SW 1271 (cell line): Measurements from ENCODE around the gene PCSK5.
"Not testable (repeated sequence)": the region's sequence is repeated elsewhere in the genome, so short reads cannot be mapped to it uniquely, and the experiment has no call there.

Experiments
- DNase-seq, 2 experiments: peaks; one replicate each; lab custom pipeline; 2025; lab: John Stamatoyannopoulos, UW

Gene PCSK5

GRCh38 chr9:76313771-76314170 lies 423.3 kb downstream of the PCSK5 start:
- DNase-seq = no peak

GRCh38 chr9:76314321-76314720 lies 423.8 kb downstream of the PCSK5 start:
- DNase-seq = no peak

- DNase-seq = no peak
Measured at GRCh38 chr9:76316069-76316468, 425.6 kb downstream of the PCSK5 start.

- DNase-seq = not testable (repeated sequence)
Measured at GRCh38 chr9:76319466-76319865, 429.0 kb downstream of the PCSK5 start.

- DNase-seq = no peak
Measured at GRCh38 chr9:76321195-76321828, 430.8 kb downstream of the PCSK5 start.

GRCh38 chr9:76322810-76323209 lies 432.3 kb downstream of the PCSK5 start:
- DNase-seq = no peak

- DNase-seq = no peak
Measured at GRCh38 chr9:76323490-76323889, 433.0 kb downstream of the PCSK5 start.

- not testable (repeated sequence) for DNase-seq
Measured at GRCh38 chr9:76324030-76324429, 433.6 kb downstream of the PCSK5 start.

- no peak for DNase-seq
Measured at GRCh38 chr9:76330034-76330433, 439.6 kb downstream of the PCSK5 start.

GRCh38 chr9:76333388-76333787 lies 442.9 kb downstream of the PCSK5 start:
- no peak for DNase-seq

- no peak for DNase-seq
Measured at GRCh38 chr9:76333964-76334363, 443.5 kb downstream of the PCSK5 start.

- no peak for DNase-seq
Measured at GRCh38 chr9:76336027-76336426, 445.6 kb downstream of the PCSK5 start.

- no peak for DNase-seq
Measured at GRCh38 chr9:76338418-76338817, 447.9 kb downstream of the PCSK5 start.

GRCh38 chr9:76341616-76342015 lies 451.1 kb downstream of the PCSK5 start:
- DNase-seq = no peak

- DNase-seq = no peak
Measured at GRCh38 chr9:76342201-76342600, 451.7 kb downstream of the PCSK5 start.

GRCh38 chr9:76342858-76343257 lies 452.4 kb downstream of the PCSK5 start:
- DNase-seq = no peak

- DNase-seq = no peak
Measured at GRCh38 chr9:76349865-76350264, 459.4 kb downstream of the PCSK5 start.

- no peak for DNase-seq
Measured at GRCh38 chr9:76351006-76351405, 460.5 kb downstream of the PCSK5 start.

- no peak for DNase-seq
Measured at GRCh38 chr9:76352026-76352620, 461.6 kb downstream of the PCSK5 start.

GRCh38 chr9:76353280-76353679 lies 462.8 kb downstream of the PCSK5 start:
- DNase-seq = no peak

- DNase-seq = no peak
Measured at GRCh38 chr9:76354221-76354620, 463.7 kb downstream of the PCSK5 start.

- DNase-seq = no peak
Measured at GRCh38 chr9:76355886-76356285, 465.4 kb downstream of the PCSK5 start.

- DNase-seq = no peak
Measured at GRCh38 chr9:76357555-76357954, 467.1 kb downstream of the PCSK5 start.
